NT2/D1 (cell line): ENCODE measurements around the gene AGRN.

Experiments
- DNase-seq: peaks from one replicate; pipeline ENCODE4 v3.0.0-alpha.2; 2011; ENCODE audit warnings: low read depth, low spot score
- H3K27me3 ChIP-seq: 2 replicates; pipeline ENCODE4 v1.6.0; 2011; ENCODE audit warnings: mild to moderate bottlenecking; ENCODE audit not compliant: insufficient read length, insufficient read depth
- H3K36me3 ChIP-seq: 2 replicates; pipeline ENCODE4 v1.6.1; 2011; ENCODE audit warnings: mild to moderate bottlenecking, low read length, mixed read lengths; ENCODE audit not compliant: insufficient read depth, insufficient read length
- H3K4me1 ChIP-seq: 2 replicates; pipeline ENCODE4 v1.5.1; 2011; ENCODE audit not compliant: insufficient read depth, insufficient read length
- H3K4me3 ChIP-seq: 2 replicates; pipeline ENCODE4 v1.5.1; 2011; ENCODE audit warnings: low read depth; ENCODE audit not compliant: insufficient read length
- H3K9ac ChIP-seq: 2 replicates; pipeline ENCODE4 v1.6.0; 2011; ENCODE audit warnings: low read depth; ENCODE audit not compliant: insufficient read length
- H3K9me3 ChIP-seq: 2 replicates; pipeline ENCODE4 v1.5.1; 2011; ENCODE audit warnings: mild to moderate bottlenecking, low read length; ENCODE audit not compliant: insufficient read depth
- SUZ12 ChIP-seq: IDR thresholded peaks from 2 replicates; pipeline ENCODE4 v1.6.1; 2011; ENCODE audit not compliant: insufficient read length, insufficient read depth; ENCODE audit errors: extremely low read depth
- YY1 ChIP-seq: IDR thresholded peaks from 2 replicates; pipeline ENCODE4 v1.6.1; 2011; ENCODE audit not compliant: insufficient read length, insufficient read depth
- ZNF274 ChIP-seq: IDR thresholded peaks from 2 replicates; pipeline ENCODE4 v1.6.1; 2011; ENCODE audit warnings: mild to moderate bottlenecking, low read depth, low read length

AGRN gene

DNA sequence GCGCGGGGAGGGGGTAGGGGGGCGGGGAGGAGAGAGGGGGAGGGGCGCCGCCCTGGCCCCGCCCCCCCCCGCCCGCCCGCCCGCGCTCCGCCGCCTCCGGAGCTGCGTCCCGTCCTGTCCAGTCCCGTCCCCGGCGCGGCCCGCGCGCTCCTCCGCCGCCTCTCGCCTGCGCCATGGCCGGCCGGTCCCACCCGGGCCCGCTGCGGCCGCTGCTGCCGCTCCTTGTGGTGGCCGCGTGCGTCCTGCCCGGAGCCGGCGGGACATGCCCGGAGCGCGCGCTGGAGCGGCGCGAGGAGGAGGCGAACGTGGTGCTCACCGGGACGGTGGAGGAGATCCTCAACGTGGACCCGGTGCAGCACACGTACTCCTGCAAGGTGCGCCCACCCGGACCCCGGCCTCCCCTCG is at the start of gene AGRN:
Gene AGRN, plus strand, starts transcription at position 121 of the 405 bp plus-strand sequence. Its CDS starts 53 bp downstream, at position 174.
- H3K4me3 ChIP-seq: peak within 1 kb of the TSS; percentile 76
- peaks cover 21% of the 10 kb centered on the region for H3K4me1 ChIP-seq
- H3K9ac ChIP-seq: peak within 1 kb of the TSS; percentile 93
- H3K27me3 ChIP-seq: no peaks in the 10 kb centered on the region
- no peaks in the 10 kb centered on the region for H3K9me3 ChIP-seq
- peaks cover 28% of the 10 kb centered on the region for H3K36me3 ChIP-seq
- TF ChIP-seq SUZ12 (no peak), ZNF274 (no peak), YY1 (no peak)
- DNase-seq: no peak

DNA sequence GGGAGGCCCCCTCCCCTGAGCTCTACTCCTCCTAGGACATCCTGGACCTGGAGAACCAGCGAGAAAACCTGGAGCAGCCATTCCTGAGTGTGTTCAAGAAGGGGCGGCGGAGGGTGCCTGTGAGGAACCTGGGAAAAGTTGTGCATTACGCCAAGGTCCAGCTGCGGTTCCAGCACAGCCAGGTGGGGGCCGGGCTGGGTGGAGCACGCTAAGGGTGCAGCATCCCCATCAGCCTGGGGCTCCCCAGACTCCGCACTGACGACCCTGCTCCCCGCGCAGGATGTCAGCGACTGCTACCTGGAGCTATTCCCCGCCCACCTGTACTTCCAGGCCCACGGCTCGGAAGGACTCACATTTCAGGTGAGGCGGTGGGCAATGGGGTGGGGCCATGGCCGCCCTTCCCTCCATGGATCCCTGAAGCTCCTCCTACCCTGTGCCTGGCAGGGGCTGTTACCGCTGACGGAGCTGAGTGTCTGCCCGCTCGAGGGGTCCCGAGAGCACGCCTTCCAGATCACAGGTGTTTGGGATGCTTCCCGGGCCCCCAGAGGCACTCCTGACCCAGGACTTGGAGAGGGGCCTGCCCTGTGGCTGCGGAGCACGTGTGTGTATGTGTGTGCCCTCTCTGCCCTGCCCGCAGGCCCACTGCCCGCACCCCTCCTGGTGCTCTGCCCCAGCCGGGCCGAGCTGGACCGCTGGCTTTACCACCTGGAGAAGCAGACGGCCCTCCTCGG is 49.5 kb upstream of the AGRN start:
- no peak for TF ChIP-seq YY1
- TF ChIP-seq SUZ12: no peak
- no peak for TF ChIP-seq ZNF274
- Histone ChIP-seq H3K9ac (no peak overlapping the region), H3K4me3 (no peak overlapping the region), H3K36me3 (no peaks in the 10 kb centered on the region), H3K4me1 (peaks cover 8% of the 10 kb centered on the region), H3K9me3 (no peaks in the 10 kb centered on the region), H3K27me3 (peaks cover 18% of the 10 kb centered on the region)
- DNase-seq: no peak

DNA sequence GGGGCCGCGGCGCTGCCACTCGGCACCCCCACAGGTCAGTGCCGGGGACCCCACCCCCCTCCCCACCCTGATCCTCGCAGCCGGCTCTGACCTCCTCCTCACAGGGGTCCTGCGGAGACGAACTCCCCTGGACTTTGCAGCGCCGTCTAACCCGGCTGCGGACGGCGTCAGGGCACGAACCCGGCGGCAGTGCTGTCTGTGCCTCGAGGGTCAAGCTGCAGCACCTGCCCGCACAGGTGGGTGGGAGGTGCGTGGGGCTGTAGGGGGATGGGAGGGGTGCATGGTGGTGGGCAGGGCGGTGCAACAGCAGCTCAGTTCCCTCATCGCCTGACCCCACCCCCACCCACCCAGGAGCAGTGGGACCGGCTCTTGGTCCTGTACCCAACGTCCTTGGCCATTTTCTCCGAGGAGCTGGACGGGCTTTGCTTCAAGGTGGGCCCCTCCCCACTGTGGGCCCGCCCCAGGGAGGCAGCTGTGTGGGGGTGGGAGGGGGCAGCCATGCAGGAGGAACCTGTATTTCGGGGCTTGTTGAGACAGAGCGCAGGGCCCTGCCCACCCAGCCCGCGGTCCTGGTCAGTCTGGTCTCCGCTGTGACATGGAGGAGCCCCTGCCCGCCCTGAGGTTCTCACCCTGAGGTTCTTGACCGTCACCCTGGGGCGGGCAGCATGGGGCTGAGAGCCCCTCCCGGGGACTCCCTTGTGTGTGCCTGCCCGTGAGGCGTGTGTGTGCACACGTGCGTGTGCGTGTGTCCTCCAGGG is 48.8 kb upstream of the AGRN start:
- Histone ChIP-seq H3K27me3 (peaks cover 18% of the 10 kb centered on the region), H3K9me3 (no peaks in the 10 kb centered on the region), H3K36me3 (no peaks in the 10 kb centered on the region), H3K9ac (no peak overlapping the region), H3K4me1 (peaks cover 8% of the 10 kb centered on the region), H3K4me3 (no peak overlapping the region)
- no peak for DNase-seq
- TF ChIP-seq SUZ12 (no peak), YY1 (no peak), ZNF274 (no peak)

DNA sequence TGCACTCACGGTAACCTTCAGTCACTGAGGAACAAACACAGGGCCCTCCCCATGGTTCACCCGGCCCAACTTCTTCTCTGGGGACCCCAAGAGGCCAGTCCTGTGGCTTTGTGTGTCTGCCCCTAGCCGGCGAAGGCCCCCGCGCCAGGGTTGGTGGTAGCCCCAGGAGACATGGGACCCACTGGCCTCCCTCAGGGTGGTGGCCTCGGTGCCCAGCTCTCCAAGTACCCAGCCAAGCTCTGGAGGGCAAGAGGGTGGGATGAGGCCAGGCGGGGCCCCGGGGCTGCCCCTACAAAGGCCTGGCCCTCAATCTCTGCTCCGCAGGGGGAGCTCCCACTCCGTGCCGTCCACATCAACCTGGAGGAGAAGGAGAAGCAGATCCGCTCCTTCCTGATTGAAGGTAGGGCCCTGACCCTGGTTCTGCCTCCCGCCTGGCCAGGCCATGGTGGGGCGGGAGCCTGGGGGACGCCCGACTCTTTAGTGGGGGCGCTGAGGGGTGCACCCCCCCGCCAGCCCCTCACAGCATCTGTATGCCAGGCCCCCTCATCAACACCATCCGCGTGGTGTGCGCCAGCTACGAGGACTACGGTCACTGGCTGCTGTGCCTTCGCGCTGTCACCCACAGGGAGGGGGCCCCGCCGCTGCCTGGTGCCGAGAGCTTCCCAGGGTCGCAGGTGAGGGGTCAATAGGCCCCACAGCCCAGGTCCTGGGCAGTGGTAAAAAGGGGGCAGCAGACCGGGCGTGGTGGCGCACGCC is 48.0 kb upstream of the AGRN start:
- no peak for DNase-seq
- H3K9me3 ChIP-seq: no peaks in the 10 kb centered on the region
- peaks cover 18% of the 10 kb centered on the region for H3K27me3 ChIP-seq
- TF ChIP-seq SUZ12 (no peak), YY1 (no peak), ZNF274 (no peak)
- H3K4me3 ChIP-seq: no peak overlapping the region
- H3K36me3 ChIP-seq: no peaks in the 10 kb centered on the region
- H3K4me1 ChIP-seq: peaks cover 10% of the 10 kb centered on the region
- H3K9ac ChIP-seq: no peak overlapping the region

DNA sequence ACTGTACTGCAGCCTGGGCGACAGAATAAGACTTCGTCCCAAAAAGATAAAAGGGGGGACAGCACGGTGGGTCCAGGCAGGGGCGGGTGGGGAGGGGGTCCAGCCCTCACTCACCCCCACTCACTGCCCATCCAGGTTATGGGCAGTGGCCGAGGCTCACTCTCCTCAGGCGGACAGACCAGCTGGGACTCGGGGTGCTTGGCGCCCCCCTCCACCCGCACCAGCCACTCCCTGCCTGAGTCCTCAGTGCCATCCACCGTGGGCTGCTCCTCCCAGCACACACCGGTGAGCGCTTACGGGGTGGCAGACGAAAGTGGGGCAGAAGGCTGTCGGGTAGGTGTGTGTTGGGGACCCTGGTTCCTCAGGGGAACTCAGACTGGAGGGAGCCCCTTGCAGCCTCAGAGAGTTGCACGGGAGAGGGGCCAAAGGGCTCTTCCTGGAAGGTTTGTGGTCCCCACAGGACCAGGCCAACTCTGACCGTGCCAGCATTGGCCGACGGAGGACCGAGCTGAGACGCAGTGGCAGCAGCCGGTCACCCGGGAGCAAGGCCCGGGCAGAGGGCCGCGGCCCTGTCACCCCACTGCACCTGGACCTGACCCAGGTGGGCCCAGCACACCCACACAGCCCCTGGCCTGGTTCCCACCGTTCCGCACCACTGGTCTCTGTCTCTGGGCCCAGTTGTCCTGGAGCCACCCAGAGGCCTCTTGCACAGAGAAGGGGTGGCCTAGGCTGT is 47.0 kb upstream of the AGRN start:
- Histone ChIP-seq H3K9ac (no peak overlapping the region), H3K36me3 (no peaks in the 10 kb centered on the region), H3K4me3 (no peak overlapping the region), H3K4me1 (peaks cover 6% of the 10 kb centered on the region), H3K27me3 (peaks cover 13% of the 10 kb centered on the region), H3K9me3 (no peaks in the 10 kb centered on the region)
- DNase-seq: no peak
- TF ChIP-seq YY1 (no peak), ZNF274 (no peak), SUZ12 (no peak)

DNA sequence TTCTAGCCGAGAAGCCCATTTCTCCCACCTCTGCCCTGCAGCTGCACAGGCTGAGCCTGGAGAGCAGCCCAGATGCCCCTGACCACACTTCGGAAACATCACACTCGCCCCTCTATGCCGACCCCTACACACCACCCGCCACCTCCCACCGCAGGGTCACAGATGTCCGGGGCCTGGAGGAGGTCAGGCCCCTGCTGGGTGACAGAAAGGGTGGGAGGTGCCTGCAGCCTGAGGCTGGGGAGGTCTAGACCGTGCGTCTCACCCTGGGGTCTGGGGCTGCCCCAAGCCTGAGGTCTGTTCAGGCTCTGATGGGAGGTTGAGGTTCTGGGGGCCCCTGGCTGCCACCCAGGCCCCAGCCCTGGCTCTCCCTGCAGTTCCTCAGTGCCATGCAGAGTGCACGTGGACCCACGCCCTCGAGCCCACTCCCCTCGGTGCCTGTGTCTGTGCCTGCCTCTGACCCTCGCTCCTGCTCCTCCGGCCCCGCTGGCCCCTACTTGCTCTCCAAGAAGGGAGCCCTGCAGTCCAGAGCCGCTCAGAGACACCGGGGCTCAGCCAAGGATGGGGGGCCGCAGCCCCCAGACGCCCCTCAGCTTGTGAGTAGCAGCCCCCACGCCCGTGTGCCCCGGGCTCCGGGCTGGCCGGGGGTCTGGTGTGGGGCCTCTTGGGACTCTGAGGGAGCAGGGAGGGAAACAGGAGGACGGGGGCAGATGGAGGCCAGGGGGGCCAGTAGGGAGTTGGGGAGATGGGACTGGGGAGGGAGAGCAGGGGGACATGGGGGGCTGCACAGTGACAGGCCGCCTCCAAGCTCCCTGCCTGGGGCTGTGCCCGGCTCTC is 46.2 kb upstream of the AGRN start:
- TF ChIP-seq ZNF274: no peak
- DNase-seq: no peak
- no peak overlapping the region for H3K4me3 ChIP-seq
- no peaks in the 10 kb centered on the region for H3K9me3 ChIP-seq
- H3K9ac ChIP-seq: no peak overlapping the region
- H3K27me3 ChIP-seq: peaks cover 9% of the 10 kb centered on the region
- no peaks in the 10 kb centered on the region for H3K36me3 ChIP-seq
- peaks cover 6% of the 10 kb centered on the region for H3K4me1 ChIP-seq
